ENCODE results near the gene MKS1. TPM values are rescaled to one million over a fixed set of nuclear protein-coding genes. Genes with fewer than 3 reads are reported as not detected.

The MKS1 gene
- total and polyA plus RNA-seq, 12 donors = 9.1 to 28.2 (median 16.5) TPM

DNA sequence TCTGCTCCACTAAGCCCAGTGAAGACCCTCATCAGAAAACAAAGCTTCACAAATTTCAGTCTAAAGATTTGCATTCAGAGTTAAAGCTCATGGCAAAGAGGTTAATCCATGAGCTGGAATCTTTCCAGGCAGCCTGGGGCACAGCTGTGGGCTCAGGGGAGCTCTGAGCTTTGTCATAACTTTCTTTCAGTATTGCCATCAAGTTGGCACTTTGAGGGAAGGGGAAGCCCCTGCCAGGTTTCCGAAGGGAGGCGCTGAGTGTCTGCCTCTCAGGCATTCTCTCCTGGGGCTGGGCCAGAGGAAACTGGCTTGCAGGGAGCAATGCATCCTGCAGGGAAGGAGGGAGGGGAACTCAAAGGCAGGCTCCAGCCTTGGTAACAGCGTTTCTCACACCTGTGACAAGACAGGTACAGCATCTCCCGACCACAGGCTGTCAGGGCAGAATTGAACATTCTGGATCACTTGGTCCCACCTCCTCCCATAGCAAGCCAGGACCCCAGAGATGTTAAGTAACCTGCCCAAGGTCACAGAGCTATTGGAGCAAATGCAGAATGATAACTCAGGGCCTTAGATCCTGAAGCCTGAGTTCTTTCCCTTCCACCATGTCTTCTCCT lies 23.2 kb upstream of the MKS1 start:
- Histone ChIP-seq H3K36me3 (replicated peaks in 1 of 2) (no peaks in the 10 kb centered on the region), H3K4me3 (no peak overlapping the region), H3K27me3 (no peaks in the 10 kb centered on the region), H3K9me3 (replicated peaks in 1 of 3) (no peaks in the 10 kb centered on the region), H3K27ac (no peak overlapping the region), H3K4me1 (replicated peaks in 1 of 2) (no peaks in the 10 kb centered on the region)
- WGBS, 4 donors = 0 to 27% (median 19%) methylated on average over 2 to 4 of the region's 4 CpGs
- TF ChIP-seq POLR2A (IDR thresholded peaks at IDR 0.05) = no peak
- TF ChIP-seq, protein P1, sequence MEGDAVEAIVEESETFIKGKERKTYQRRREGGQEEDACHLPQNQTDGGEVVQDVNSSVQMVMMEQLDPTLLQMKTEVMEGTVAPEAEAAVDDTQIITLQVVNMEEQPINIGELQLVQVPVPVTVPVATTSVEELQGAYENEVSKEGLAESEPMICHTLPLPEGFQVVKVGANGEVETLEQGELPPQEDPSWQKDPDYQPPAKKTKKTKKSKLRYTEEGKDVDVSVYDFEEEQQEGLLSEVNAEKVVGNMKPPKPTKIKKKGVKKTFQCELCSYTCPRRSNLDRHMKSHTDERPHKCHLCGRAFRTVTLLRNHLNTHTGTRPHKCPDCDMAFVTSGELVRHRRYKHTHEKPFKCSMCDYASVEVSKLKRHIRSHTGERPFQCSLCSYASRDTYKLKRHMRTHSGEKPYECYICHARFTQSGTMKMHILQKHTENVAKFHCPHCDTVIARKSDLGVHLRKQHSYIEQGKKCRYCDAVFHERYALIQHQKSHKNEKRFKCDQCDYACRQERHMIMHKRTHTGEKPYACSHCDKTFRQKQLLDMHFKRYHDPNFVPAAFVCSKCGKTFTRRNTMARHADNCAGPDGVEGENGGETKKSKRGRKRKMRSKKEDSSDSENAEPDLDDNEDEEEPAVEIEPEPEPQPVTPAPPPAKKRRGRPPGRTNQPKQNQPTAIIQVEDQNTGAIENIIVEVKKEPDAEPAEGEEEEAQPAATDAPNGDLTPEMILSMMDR (IDR thresholded peaks at IDR 0.05) = no peak
- intact Hi-C loops (cut with DNase I) = no loop called here
- DNase-seq = peak in 1 of 7 donors; percentile 14

DNA sequence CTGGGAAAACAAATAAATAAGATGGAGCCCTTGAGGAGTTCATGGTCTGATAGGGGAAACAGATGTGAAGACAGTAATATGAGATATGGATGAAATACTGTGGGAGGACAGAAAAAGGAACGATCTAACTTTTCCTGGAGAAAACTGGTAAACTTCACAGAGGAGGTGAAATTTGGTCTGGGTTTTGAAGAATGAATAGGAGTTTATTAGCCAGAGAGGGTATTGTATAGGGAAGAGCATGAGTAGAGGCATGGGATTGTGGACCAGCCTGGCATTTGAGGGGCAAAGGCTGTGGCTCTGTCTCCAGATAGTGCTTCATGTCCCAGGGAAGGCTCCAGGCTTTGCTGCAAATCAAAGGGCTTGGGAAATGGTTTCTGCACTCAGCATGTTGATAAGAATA lies 20.9 kb upstream of the MKS1 start:
- Histone ChIP-seq H3K4me1 (replicated peaks in 1 of 2) (no peaks in the 10 kb centered on the region), H3K4me3 (no peak overlapping the region), H3K27ac (no peak overlapping the region), H3K27me3 (no peaks in the 10 kb centered on the region), H3K36me3 (replicated peaks in 1 of 2) (no peaks in the 10 kb centered on the region), H3K9me3 (replicated peaks in 1 of 3) (no peaks in the 10 kb centered on the region)
- DNase-seq = peak in 1 of 7 donors; percentile 4
- intact Hi-C loops (cut with DNase I) = no loop called here
- WGBS, 4 donors = 42 to 64% (median 56%) methylated on average over 1 of the region's 1 CpG
- TF ChIP-seq, protein P1 (IDR thresholded peaks at IDR 0.05) = no peak
- no peak for TF ChIP-seq POLR2A (IDR thresholded peaks at IDR 0.05)

DNA sequence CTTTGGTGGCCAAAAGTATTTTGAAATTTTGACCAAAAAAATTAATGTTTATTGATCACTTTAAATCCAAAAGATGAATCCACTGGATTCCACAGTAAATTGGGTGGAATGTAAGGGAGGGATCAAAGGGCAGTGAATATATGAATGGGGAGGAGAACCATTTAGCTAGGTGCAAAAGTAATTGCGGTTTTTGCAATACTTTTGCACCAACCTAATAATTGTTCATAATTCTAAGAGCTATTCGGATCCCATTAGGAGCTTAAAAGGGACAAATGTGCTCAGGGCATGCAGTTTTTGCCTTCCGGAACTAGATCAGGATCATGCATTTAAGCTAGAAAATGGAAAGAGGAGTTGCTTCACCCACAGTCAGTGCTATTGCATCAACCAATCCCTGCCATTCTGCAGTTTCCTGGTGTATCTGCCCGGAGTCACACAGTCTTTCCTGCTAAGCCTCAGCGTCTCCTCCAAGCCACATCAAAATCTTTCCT lies 19.1 kb upstream of the MKS1 start, which contains the start of gene LPO:
Gene LPO, plus strand, starts transcription at position 438 of the 488 bp plus-strand sequence. CDS start 4,396 bp downstream, outside the sequence.
- WGBS, 4 donors = 65 to 71% (median 67%) methylated on average over 5 of the region's 5 CpGs
- Histone ChIP-seq H3K36me3 (replicated peaks in 1 of 2) (no peaks in the 10 kb centered on the region), H3K27me3 (no peaks in the 10 kb centered on the region), H3K4me1 (replicated peaks in 1 of 2) (no peaks in the 10 kb centered on the region), H3K4me3 (no peak within 1 kb of the TSS), H3K9me3 (replicated peaks in 1 of 3) (no peaks in the 10 kb centered on the region), H3K27ac (no peak within 1 kb of the TSS)
- TF ChIP-seq POLR2A (IDR thresholded peaks at IDR 0.05) = no peak
- TF ChIP-seq, protein P1 (IDR thresholded peaks at IDR 0.05) = no peak
- intact Hi-C loops (cut with DNase I) = no loop called here
- no peak for DNase-seq

DNA sequence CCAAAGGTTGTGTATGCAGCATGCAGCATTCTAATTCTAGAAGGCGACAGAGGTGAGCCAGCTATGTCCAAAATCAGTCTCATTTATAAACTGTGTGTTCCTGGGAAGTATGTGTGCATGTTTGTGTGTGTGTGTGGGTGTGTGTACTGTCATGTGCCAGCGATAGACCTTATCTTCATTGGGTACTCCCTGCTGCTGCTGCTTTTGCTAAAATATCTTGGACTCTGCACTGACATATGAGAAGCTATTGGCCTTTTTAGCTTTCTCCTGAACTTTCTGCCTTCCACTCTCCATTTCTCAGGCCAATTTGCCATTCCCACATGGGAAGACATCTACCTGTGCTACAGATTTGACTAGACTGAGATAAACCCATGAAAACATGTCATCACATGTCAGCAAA lies 17.3 kb upstream of the MKS1 start:
- 82 to 100% (median 85%) methylated on average over 2 of the region's 2 CpGs for WGBS, 4 donors
- intact Hi-C loops (cut with DNase I) = no loop called here
- no peak for DNase-seq
- no peak overlapping the region for H3K27ac ChIP-seq
- H3K4me3 ChIP-seq = no peak overlapping the region
- H3K27me3 ChIP-seq = no peaks in the 10 kb centered on the region
- no peaks in the 10 kb centered on the region for H3K36me3 ChIP-seq (replicated peaks in 1 of 2)
- H3K4me1 ChIP-seq (replicated peaks in 1 of 2) = no peaks in the 10 kb centered on the region
- no peaks in the 10 kb centered on the region for H3K9me3 ChIP-seq (replicated peaks in 1 of 3)
- no peak for TF ChIP-seq POLR2A (IDR thresholded peaks at IDR 0.05)
- TF ChIP-seq, protein P1 (IDR thresholded peaks at IDR 0.05) = no peak

Measured in adrenal gland (tissue), 12 donors.